ENCODE results near the gene SRSF8.
A peak's percentile ranks its signal among the peaks of the same experiment; 100 is the strongest.

SRSF8 gene

GRCh38 chr11:95068549-95068948, 1.8 kb downstream of the SRSF8 start:
- peak; percentile 94 for DNase-seq (ENCODE audit: low read depth)

- no peak for DNase-seq (ENCODE audit: low read depth)
Measured at GRCh38 chr11:95070471-95070870, 3.8 kb downstream of the SRSF8 start.

- DNase-seq (ENCODE audit: low read depth), result no peak
Measured at GRCh38 chr11:95072948-95073347, 6.2 kb downstream of the SRSF8 start.

- no peak for DNase-seq (ENCODE audit: low read depth)
Measured at GRCh38 chr11:95074792-95075563, 8.3 kb downstream of the SRSF8 start.

GRCh38 chr11:95076416-95076815, 9.7 kb downstream of the SRSF8 start:
- no peak for DNase-seq (ENCODE audit: low read depth)

- no peak for DNase-seq (ENCODE audit: low read depth)
Measured at GRCh38 chr11:95076981-95077380, 10.3 kb downstream of the SRSF8 start.

- DNase-seq (ENCODE audit: low read depth), result peak; percentile 10
Measured at GRCh38 chr11:95078526-95078925, 11.8 kb downstream of the SRSF8 start.

- DNase-seq (ENCODE audit: low read depth), result no peak
Measured at GRCh38 chr11:95081010-95081409, 14.3 kb downstream of the SRSF8 start.

GRCh38 chr11:95081412-95081811, 14.7 kb downstream of the SRSF8 start:
- DNase-seq (ENCODE audit: low read depth), result no peak

- DNase-seq (ENCODE audit: low read depth), result no peak
Measured at GRCh38 chr11:95082576-95083001, 15.9 kb downstream of the SRSF8 start.

- peak; percentile 50 for DNase-seq (ENCODE audit: low read depth)
Measured at GRCh38 chr11:95084509-95084908, 17.8 kb downstream of the SRSF8 start.

- no peak for DNase-seq (ENCODE audit: low read depth)
Measured at GRCh38 chr11:95085117-95085816, 18.5 kb downstream of the SRSF8 start.

GRCh38 chr11:95086151-95086550, 19.4 kb downstream of the SRSF8 start:
- DNase-seq (ENCODE audit: low read depth), result no peak

- DNase-seq (ENCODE audit: low read depth), result no peak
Measured at GRCh38 chr11:95086836-95087570, 20.3 kb downstream of the SRSF8 start.

GRCh38 chr11:95088946-95089619, 22.4 kb downstream of the SRSF8 start:
- DNase-seq (ENCODE audit: low read depth), result no peak

GRCh38 chr11:95089620-95090542, 23.2 kb downstream of the SRSF8 start, which contains the start of gene ENDOD1:
TSS of gene ENDOD1 (plus strand) at chr11:95089846. CDS start at chr11:95089928, 82 bp downstream.
- DNase-seq (ENCODE audit: low read depth), result peak; percentile 88

- DNase-seq (ENCODE audit: low read depth), result no peak
Measured at GRCh38 chr11:95091663-95092180, 25.0 kb downstream of the SRSF8 start.

- peak; percentile 83 for DNase-seq (ENCODE audit: low read depth)
Measured at GRCh38 chr11:95092549-95093324, 26.0 kb downstream of the SRSF8 start.

GRCh38 chr11:95093548-95093947, 26.8 kb downstream of the SRSF8 start:
- DNase-seq (ENCODE audit: low read depth), result no peak
